Measurements from ENCODE around the gene PRKCE. TPM values are rescaled to one million over a fixed set of nuclear protein-coding genes. Genes with fewer than 3 reads are reported as not detected.

PRKCE gene
- total RNA-seq, 1 experiment from 2014 or later: 14.0 TPM

GRCh38 chr2:46120792-46121555 is 469.5 kb downstream of the PRKCE start:
- CTCF ChIA-PET: no interaction called here
- no peaks in the 10 kb centered on the region for H3K36me3 ChIP-seq (ENCODE audit: control insufficient read depth, insufficient read depth, low read length)
- no peak for DNase-seq (ENCODE audit: low read depth, low spot score)
- no peak for ATAC-seq
- no peak overlapping the region for H3K27ac ChIP-seq (ENCODE audit: low read length)
- H3K9me3 ChIP-seq (ENCODE audit: control insufficient read depth, insufficient read depth, low read depth, low read length): no peaks in the 10 kb centered on the region
- intact Hi-C loops (cut with micrococcal nuclease; ENCODE audit: unreplicated experiment): no loop called here
- no TSS peak for BruUV-seq (replicated peaks)
- no peak overlapping the region for H3K4me3 ChIP-seq (ENCODE audit: low read depth in 2 of 2, low read length in 2 of 2)
- POLR2A ChIA-PET: no interaction called here
- no peaks in the 10 kb centered on the region for H3K4me1 ChIP-seq (ENCODE audit: control insufficient read depth, insufficient read depth, low read length)
- TF ChIP-seq REST (IDR thresholded peaks at IDR 0.05; ENCODE audit: insufficient read depth in 1 of 2, low read depth in 2 of 2, low read length in 1 of 2) (no peak), TCF7L2 (IDR thresholded peaks at IDR 0.05; ENCODE audit: low read depth, low read length) (no peak), POLR2AphosphoS5 (IDR thresholded peaks at IDR 0.05; ENCODE audit: low read depth, low read length) (no peak), CTCF (IDR thresholded peaks at IDR 0.05) (no peak), SIN3A (IDR thresholded peaks at IDR 0.05; ENCODE audit: borderline replicate concordance, insufficient read depth, low read depth, low read length) (no peak)
- no peaks in the 10 kb centered on the region for H3K27me3 ChIP-seq (ENCODE audit: control insufficient read depth, insufficient read depth, low read length)
- in situ Hi-C loops (cut with HindIII; ENCODE audit: low pct_unique_long_range_greater_than_20kb, low sequenced_read_pairs): no loop called here

- BruUV-seq (replicated peaks): no TSS peak
- POLR2A ChIA-PET: interaction anchor here (0.6 kb wide), 1 partner anchor 407 kb away, joined by 3 read pairs; no protein-coding TSS in a partner anchor
- Histone ChIP-seq H3K27me3 (ENCODE audit: control insufficient read depth, insufficient read depth, low read length) (no peaks in the 10 kb centered on the region), H3K4me3 (ENCODE audit: low read depth in 2 of 2, low read length in 2 of 2) (no peak overlapping the region), H3K27ac (ENCODE audit: low read length) (no peak overlapping the region), H3K36me3 (ENCODE audit: control insufficient read depth, insufficient read depth, low read length) (no peaks in the 10 kb centered on the region), H3K9me3 (ENCODE audit: control insufficient read depth, insufficient read depth, low read depth, low read length) (no peaks in the 10 kb centered on the region), H3K4me1 (ENCODE audit: control insufficient read depth, insufficient read depth, low read length) (no peaks in the 10 kb centered on the region)
- in situ Hi-C loops (cut with HindIII; ENCODE audit: low pct_unique_long_range_greater_than_20kb, low sequenced_read_pairs) (no loop called here), intact Hi-C loops (cut with micrococcal nuclease; ENCODE audit: unreplicated experiment) (no loop called here)
- no peak for DNase-seq (ENCODE audit: low read depth, low spot score)
- TF ChIP-seq TCF7L2 (IDR thresholded peaks at IDR 0.05; ENCODE audit: low read depth, low read length) (no peak), REST (IDR thresholded peaks at IDR 0.05; ENCODE audit: insufficient read depth in 1 of 2, low read depth in 2 of 2, low read length in 1 of 2) (no peak), CTCF (IDR thresholded peaks at IDR 0.05) (no peak), POLR2AphosphoS5 (IDR thresholded peaks at IDR 0.05; ENCODE audit: low read depth, low read length) (no peak), SIN3A (IDR thresholded peaks at IDR 0.05; ENCODE audit: borderline replicate concordance, insufficient read depth, low read depth, low read length) (no peak)
- ATAC-seq: no peak
- CTCF ChIA-PET: no interaction called here
Observed at GRCh38 chr2:46122318-46122976, 471.0 kb downstream of the PRKCE start.
